ENCODE measurements around the gene NNAT.

The NNAT gene

GRCh38 chr20:37510226-37510625, 10.8 kb upstream of the NNAT start:
- TF ChIP-seq, protein P1, sequence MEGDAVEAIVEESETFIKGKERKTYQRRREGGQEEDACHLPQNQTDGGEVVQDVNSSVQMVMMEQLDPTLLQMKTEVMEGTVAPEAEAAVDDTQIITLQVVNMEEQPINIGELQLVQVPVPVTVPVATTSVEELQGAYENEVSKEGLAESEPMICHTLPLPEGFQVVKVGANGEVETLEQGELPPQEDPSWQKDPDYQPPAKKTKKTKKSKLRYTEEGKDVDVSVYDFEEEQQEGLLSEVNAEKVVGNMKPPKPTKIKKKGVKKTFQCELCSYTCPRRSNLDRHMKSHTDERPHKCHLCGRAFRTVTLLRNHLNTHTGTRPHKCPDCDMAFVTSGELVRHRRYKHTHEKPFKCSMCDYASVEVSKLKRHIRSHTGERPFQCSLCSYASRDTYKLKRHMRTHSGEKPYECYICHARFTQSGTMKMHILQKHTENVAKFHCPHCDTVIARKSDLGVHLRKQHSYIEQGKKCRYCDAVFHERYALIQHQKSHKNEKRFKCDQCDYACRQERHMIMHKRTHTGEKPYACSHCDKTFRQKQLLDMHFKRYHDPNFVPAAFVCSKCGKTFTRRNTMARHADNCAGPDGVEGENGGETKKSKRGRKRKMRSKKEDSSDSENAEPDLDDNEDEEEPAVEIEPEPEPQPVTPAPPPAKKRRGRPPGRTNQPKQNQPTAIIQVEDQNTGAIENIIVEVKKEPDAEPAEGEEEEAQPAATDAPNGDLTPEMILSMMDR (IDR thresholded peaks at IDR 0.05; ENCODE audit: borderline replicate concordance, control extremely low read depth, extremely low read depth, insufficient read depth, missing control alignments), result no peak
- no peak for DNase-seq (ENCODE audit: low spot score)
- in situ Hi-C loops (cut with MboI; ENCODE audit: low sequenced_read_pairs, unreplicated experiment), result loop anchor here (10.0 kb wide), 1 partner anchor 105 kb away; no protein-coding TSS in a partner anchor

DNA sequence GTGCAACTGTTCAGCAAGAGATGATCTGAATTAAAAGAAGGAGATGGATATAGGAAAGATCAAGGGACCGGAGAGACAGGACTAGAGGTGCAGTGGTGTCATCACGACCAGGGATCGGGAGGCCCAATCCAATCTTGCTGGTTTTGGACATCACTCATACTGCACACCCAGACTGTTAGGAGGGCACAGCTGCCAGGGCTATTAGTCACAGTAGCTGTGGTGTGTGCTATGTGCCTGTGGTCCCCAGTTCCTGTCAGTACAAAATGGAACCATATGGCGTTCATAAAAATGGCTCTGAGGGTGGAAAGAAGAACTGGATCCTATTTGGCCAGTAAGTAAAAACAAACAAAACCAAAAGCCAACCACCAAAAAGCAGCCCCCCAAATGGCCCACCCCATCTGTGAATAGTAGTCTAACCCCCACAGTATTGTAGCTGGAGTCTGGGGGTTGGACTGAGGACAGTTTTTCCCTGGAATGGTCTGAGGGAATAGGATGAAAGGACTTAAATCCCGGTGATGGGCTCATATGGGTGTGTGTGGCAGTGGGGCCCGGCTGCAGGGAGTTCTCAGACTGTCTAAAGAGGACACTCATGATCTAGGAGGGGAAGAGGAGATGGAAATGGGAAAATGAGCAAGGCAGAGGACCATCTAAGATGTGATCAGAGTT, 9.3 kb upstream of the NNAT start:
- TF ChIP-seq, protein P1 (IDR thresholded peaks at IDR 0.05; ENCODE audit: borderline replicate concordance, control extremely low read depth, extremely low read depth, insufficient read depth, missing control alignments), result no peak
- in situ Hi-C loops (cut with MboI; ENCODE audit: low sequenced_read_pairs, unreplicated experiment), result loop anchor here (10.0 kb wide), 1 partner anchor 107 kb away; no protein-coding TSS in a partner anchor
- DNase-seq (ENCODE audit: low spot score), result no peak

- DNase-seq (ENCODE audit: low spot score), result no peak
- TF ChIP-seq, protein P1 (IDR thresholded peaks at IDR 0.05; ENCODE audit: borderline replicate concordance, control extremely low read depth, extremely low read depth, insufficient read depth, missing control alignments), result no peak
- in situ Hi-C loops (cut with MboI; ENCODE audit: low sequenced_read_pairs, unreplicated experiment), result loop anchor here (10.0 kb wide), 1 partner anchor 109 kb away; no protein-coding TSS in a partner anchor
These were observed 7.2 kb upstream of the NNAT start for GRCh38 chr20:37513779-37514359.

DNA sequence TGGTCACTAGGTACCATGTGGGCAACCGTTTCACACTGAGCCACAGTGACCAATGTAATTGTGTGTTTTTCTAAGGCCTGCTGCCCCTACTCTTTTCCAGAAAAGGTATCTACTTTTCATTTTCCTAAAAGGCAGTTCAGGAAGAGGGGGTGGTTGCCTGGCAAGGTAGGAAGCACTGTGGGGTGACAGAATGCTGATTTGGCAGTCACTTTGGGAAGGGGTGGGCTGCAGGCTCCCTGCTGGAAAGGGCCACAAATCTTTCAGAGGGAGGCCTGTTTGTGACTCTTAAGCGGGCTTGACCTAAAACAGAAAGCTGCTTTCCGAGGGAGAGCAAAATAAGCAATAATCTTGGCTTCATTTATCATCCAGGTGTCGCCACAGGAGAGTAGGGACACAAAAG, 5.2 kb upstream of the NNAT start:
- TF ChIP-seq, protein P1 (IDR thresholded peaks at IDR 0.05; ENCODE audit: borderline replicate concordance, control extremely low read depth, extremely low read depth, insufficient read depth, missing control alignments), result no peak
- in situ Hi-C loops (cut with MboI; ENCODE audit: low sequenced_read_pairs, unreplicated experiment), result loop anchor here (10.0 kb wide), 1 partner anchor 111 kb away; no protein-coding TSS in a partner anchor
- no peak for DNase-seq (ENCODE audit: low spot score)

- DNase-seq (ENCODE audit: low spot score), result no peak
- in situ Hi-C loops (cut with MboI; ENCODE audit: low sequenced_read_pairs, unreplicated experiment), result loop anchor here (10.0 kb wide), 1 partner anchor 112 kb away; no protein-coding TSS in a partner anchor
These were observed 4.0 kb upstream of the NNAT start for GRCh38 chr20:37516811-37517750.

More at GRCh38 chr20:37516811-37517750, 4.0 kb upstream of the NNAT start:
- TF ChIP-seq, protein P1 (IDR thresholded peaks at IDR 0.05; ENCODE audit: borderline replicate concordance, control extremely low read depth, extremely low read depth, insufficient read depth, missing control alignments), result no peak

Measured in GM13976 (cell line).